HS-27A (cell line): Measurements from ENCODE around the gene DNLZ.

Experiments used
- DNase-seq: peaks from one replicate; pipeline ENCODE4 v3.0.0-alpha.2; 2012; ENCODE audit warnings: low read depth, missing footprints

The DNLZ gene

GRCh38 chr9:136316896-136317676, 46.5 kb downstream of the DNLZ start:
- DNase-seq, result no peak

GRCh38 chr9:136316271-136316751, 47.2 kb downstream of the DNLZ start:
- DNase-seq, result no peak

- DNase-seq, result no peak
These were observed 48.6 kb downstream of the DNLZ start for GRCh38 chr9:136314944-136315343.

- no peak for DNase-seq
These were observed 49.5 kb downstream of the DNLZ start for GRCh38 chr9:136314056-136314416.

GRCh38 chr9:136313111-136314055, 50.2 kb downstream of the DNLZ start:
- DNase-seq, result no peak

- DNase-seq, result no peak
These were observed 51.1 kb downstream of the DNLZ start for GRCh38 chr9:136312436-136312835.

GRCh38 chr9:136312009-136312375, 51.6 kb downstream of the DNLZ start:
- DNase-seq, result no peak

GRCh38 chr9:136311051-136312008, 52.2 kb downstream of the DNLZ start:
- no peak for DNase-seq

- DNase-seq, result no peak
These were observed 53.1 kb downstream of the DNLZ start for GRCh38 chr9:136310273-136311030.

- no peak for DNase-seq
These were observed 53.7 kb downstream of the DNLZ start for GRCh38 chr9:136309806-136310220.
